Choroid plexus epithelial cell (primary cell): ENCODE results near the gene MALRD1.

Source experiments
- DNase-seq: peaks from one replicate; pipeline ENCODE4 v3.0.0-alpha.2; 2010; ENCODE audit warnings: low read depth
- H3K4me3 ChIP-seq: 2 replicates; pipeline ENCODE4 v1.5.1; 2011; ENCODE audit warnings: low read depth, mild to moderate bottlenecking, control low read depth, low read length, moderate library complexity
- TF ChIP-seq, protein P1 (sequence below): conservative IDR thresholded peaks from 2 replicates; pipeline ENCODE4 v1.5.1; 2011; ENCODE audit warnings: low read depth, mild to moderate bottlenecking, control low read depth, inconsistent platforms, low read length, moderate library complexity

MALRD1 gene

DNA sequence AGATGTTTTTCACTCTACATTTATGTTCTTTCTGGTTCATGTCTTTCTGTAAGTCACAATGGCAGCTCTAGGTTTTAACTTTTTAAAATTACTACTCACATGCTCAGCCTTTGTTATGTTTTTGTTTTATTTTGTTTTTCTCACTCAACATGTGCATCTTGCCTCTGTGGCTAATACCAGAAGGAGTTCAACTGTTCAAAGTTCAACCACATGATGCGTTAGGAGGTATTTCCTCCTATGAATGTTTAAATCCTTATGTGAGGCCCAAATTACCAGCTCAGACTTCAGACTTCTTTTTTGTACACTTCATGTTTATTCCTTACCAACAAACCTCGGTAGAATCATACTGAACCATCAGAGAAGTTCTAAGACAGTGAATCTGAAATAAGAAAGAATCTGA, 151.6 kb downstream of the MALRD1 start:
- TF ChIP-seq, protein P1, sequence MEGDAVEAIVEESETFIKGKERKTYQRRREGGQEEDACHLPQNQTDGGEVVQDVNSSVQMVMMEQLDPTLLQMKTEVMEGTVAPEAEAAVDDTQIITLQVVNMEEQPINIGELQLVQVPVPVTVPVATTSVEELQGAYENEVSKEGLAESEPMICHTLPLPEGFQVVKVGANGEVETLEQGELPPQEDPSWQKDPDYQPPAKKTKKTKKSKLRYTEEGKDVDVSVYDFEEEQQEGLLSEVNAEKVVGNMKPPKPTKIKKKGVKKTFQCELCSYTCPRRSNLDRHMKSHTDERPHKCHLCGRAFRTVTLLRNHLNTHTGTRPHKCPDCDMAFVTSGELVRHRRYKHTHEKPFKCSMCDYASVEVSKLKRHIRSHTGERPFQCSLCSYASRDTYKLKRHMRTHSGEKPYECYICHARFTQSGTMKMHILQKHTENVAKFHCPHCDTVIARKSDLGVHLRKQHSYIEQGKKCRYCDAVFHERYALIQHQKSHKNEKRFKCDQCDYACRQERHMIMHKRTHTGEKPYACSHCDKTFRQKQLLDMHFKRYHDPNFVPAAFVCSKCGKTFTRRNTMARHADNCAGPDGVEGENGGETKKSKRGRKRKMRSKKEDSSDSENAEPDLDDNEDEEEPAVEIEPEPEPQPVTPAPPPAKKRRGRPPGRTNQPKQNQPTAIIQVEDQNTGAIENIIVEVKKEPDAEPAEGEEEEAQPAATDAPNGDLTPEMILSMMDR: no peak
- no peak overlapping the region for H3K4me3 ChIP-seq
- peak; percentile 63 for DNase-seq

- DNase-seq: peak; percentile 20
- TF ChIP-seq, protein P1: no peak
- no peak overlapping the region for H3K4me3 ChIP-seq
These were observed 155.8 kb downstream of the MALRD1 start for GRCh38 chr10:19204246-19204917.

DNA sequence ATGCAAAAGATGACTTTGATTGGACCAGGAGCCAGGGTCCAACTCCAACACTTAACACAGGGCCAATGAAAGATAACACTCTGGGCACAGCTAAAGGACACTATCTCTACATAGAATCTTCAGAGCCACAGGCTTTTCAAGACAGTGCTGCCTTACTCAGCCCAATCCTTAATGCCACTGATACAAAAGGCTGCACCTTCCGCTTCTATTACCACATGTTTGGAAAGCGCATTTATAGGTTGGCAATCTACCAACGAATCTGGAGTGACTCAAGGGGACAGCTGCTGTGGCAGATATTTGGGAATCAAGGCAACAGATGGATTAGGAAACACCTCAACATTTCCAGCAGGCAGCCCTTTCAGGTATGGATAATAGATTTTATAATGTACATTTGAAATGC, 160.7 kb downstream of the MALRD1 start:
- no peak for DNase-seq
- no peak overlapping the region for H3K4me3 ChIP-seq
- TF ChIP-seq, protein P1: no peak

DNA sequence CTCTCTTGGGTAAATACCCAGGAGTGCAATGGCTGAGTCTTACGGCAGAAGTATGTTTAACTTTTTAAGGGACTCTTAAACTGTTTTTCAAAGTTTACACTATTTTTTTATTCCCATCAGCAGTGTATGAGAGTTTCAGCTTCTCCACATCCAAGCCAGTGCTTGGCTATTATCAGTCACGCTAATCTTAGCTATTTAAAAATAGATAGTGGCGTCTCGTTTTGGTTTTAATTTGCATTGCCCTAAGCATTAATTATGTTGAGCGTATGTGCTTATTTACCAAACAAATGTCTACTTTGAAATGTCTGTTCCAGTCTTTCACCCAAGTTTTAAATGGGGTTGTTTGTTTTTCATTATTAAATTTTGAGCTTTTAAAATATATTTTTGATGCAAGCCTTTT, 164.0 kb downstream of the MALRD1 start:
- no peak for DNase-seq
- H3K4me3 ChIP-seq: no peak overlapping the region
- TF ChIP-seq, protein P1: no peak

GRCh38 chr10:19221216-19221615, 172.6 kb downstream of the MALRD1 start:
- TF ChIP-seq, protein P1: no peak
- DNase-seq: no peak
- H3K4me3 ChIP-seq: no peak overlapping the region

DNA sequence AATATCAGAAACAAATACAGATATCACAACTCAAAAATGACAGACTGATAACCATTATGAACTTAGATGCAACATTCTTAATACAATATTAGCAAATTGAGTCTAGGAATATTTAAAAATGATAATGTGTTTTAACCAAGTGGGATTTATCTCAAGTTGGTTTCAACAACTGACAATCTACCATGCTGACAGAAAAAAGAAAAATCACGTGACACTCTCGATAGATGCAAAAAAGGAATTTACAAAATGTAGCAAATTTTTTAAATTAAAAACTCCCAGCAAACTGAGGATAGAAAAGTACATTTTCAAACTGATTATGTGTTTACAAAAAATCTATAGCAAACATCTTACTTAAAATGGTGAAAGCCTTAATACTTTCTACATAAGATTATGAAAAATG, 177.4 kb downstream of the MALRD1 start:
- TF ChIP-seq, protein P1: no peak
- H3K4me3 ChIP-seq: no peak overlapping the region
- DNase-seq: no peak

DNA sequence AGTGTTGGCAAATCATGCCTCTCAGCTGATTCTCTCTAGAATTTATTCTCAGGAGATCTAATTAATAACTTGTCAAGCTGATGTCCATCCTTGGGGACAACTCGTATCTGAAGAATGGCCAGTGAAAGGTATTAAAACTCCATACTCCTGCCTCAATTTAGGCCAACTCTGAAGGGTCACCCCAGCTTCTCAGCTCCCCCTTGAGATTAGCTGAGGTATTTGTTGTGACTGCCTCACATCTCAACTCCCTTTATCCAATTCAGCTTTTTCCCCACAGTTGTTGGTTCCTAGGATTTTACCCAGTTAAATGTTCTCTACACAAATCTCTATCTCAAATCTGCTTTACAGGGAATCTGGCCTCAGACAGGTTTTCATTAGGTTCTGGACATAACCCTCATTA, 182.4 kb downstream of the MALRD1 start:
- TF ChIP-seq, protein P1: peak; percentile 27
- no peak for DNase-seq

More for the DNA sequence above, 182.4 kb downstream of the MALRD1 start:
- H3K4me3 ChIP-seq: no peak overlapping the region
